ENCODE data around the gene HOXB8. TPM values are rescaled to one million over a fixed set of nuclear protein-coding genes. Genes with fewer than 3 reads are reported as not detected.

Gene HOXB8
- total RNA-seq, 1 experiment from 2014 or later = 45.9 TPM

DNA sequence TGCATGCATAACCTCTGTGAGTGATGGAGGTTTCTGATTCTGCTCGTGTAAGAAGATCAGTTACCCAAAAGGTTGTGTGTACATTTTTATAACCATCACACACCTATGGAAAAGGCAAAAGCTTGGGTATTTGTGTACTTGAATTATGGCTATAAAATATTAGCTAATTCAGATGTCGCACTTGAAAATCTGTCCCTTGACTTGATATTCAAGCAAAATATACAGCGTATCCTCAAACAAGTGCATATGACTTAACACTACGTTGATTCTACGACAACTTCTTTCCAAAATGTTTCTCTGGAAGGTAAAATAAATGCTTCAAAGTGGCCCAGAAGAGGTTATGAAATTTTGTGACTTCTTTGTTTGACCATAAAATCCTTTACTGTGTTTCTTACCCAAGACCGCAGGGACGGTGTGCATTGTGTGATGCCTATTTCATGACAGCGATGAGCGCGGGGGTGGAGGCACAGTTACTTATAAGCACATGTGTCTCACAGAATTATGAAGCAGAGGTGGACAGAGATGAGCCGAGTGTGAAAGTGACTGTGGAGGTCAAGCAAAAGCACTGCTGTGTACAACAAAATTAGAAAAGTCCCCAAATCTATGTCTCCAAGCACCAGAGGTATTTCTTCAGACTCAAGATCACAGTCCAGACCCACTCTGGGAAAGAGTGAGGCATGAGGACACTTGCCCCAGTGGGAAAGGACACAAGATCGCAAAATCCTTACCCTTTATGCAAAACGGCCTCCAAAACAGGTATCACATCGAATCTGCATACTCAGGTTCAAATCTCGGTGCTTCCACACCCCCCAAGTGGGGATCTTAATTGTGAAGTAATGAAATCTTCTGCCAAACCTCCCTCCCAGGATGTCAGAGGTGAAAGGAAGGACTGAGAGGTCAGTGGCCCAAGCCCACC, 15.2 kb upstream of the HOXB8 start:
- Histone ChIP-seq H3K9me3 (ENCODE audit: control insufficient read depth, insufficient read depth, low read depth, low read length) (no peaks in the 10 kb centered on the region), H3K36me3 (ENCODE audit: control insufficient read depth, insufficient read depth, low read length) (0 out of 2 replicates have a peak, but pooled peaks cover 4% of the 10 kb centered on the region), H3K4me3 (ENCODE audit: low read depth in 2 of 2, low read length in 2 of 2) (no peak overlapping the region), H3K27me3 (ENCODE audit: control insufficient read depth, insufficient read depth, low read length) (no peaks in the 10 kb centered on the region), H3K27ac (ENCODE audit: low read length) (no peak overlapping the region), H3K4me1 (ENCODE audit: control insufficient read depth, insufficient read depth, low read length) (peaks cover 34% of the 10 kb centered on the region)
- intact Hi-C loops (cut with micrococcal nuclease; ENCODE audit: unreplicated experiment) (no loop called here), in situ Hi-C loops (cut with HindIII; ENCODE audit: low pct_unique_long_range_greater_than_20kb, low sequenced_read_pairs) (no loop called here)
- ChIA-PET POLR2A (no interaction called here), CTCF (no interaction called here)
- BruUV-seq (replicated peaks) = no TSS peak
- TF ChIP-seq SIN3A (IDR thresholded peaks at IDR 0.05; ENCODE audit: borderline replicate concordance, insufficient read depth, low read depth, low read length) = no peak
- TF ChIP-seq, protein P1, sequence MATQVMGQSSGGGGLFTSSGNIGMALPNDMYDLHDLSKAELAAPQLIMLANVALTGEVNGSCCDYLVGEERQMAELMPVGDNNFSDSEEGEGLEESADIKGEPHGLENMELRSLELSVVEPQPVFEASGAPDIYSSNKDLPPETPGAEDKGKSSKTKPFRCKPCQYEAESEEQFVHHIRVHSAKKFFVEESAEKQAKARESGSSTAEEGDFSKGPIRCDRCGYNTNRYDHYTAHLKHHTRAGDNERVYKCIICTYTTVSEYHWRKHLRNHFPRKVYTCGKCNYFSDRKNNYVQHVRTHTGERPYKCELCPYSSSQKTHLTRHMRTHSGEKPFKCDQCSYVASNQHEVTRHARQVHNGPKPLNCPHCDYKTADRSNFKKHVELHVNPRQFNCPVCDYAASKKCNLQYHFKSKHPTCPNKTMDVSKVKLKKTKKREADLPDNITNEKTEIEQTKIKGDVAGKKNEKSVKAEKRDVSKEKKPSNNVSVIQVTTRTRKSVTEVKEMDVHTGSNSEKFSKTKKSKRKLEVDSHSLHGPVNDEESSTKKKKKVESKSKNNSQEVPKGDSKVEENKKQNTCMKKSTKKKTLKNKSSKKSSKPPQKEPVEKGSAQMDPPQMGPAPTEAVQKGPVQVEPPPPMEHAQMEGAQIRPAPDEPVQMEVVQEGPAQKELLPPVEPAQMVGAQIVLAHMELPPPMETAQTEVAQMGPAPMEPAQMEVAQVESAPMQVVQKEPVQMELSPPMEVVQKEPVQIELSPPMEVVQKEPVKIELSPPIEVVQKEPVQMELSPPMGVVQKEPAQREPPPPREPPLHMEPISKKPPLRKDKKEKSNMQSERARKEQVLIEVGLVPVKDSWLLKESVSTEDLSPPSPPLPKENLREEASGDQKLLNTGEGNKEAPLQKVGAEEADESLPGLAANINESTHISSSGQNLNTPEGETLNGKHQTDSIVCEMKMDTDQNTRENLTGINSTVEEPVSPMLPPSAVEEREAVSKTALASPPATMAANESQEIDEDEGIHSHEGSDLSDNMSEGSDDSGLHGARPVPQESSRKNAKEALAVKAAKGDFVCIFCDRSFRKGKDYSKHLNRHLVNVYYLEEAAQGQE (IDR thresholded peaks at IDR 0.05; ENCODE audit: insufficient read depth in 1 of 2, low read depth in 2 of 2, low read length in 1 of 2) = no peak
- TF ChIP-seq POLR2AphosphoS5 (IDR thresholded peaks at IDR 0.05; ENCODE audit: low read depth, low read length) = no peak; the same call in 1 of the 2 replicates
- TF ChIP-seq TCF7L2 (IDR thresholded peaks at IDR 0.05; ENCODE audit: low read depth, low read length) = no peak
- TF ChIP-seq, protein P2, sequence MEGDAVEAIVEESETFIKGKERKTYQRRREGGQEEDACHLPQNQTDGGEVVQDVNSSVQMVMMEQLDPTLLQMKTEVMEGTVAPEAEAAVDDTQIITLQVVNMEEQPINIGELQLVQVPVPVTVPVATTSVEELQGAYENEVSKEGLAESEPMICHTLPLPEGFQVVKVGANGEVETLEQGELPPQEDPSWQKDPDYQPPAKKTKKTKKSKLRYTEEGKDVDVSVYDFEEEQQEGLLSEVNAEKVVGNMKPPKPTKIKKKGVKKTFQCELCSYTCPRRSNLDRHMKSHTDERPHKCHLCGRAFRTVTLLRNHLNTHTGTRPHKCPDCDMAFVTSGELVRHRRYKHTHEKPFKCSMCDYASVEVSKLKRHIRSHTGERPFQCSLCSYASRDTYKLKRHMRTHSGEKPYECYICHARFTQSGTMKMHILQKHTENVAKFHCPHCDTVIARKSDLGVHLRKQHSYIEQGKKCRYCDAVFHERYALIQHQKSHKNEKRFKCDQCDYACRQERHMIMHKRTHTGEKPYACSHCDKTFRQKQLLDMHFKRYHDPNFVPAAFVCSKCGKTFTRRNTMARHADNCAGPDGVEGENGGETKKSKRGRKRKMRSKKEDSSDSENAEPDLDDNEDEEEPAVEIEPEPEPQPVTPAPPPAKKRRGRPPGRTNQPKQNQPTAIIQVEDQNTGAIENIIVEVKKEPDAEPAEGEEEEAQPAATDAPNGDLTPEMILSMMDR (IDR thresholded peaks at IDR 0.05) = no peak
- ATAC-seq (no peak), DNase-seq (ENCODE audit: low read depth, low spot score) (no peak)

DNA sequence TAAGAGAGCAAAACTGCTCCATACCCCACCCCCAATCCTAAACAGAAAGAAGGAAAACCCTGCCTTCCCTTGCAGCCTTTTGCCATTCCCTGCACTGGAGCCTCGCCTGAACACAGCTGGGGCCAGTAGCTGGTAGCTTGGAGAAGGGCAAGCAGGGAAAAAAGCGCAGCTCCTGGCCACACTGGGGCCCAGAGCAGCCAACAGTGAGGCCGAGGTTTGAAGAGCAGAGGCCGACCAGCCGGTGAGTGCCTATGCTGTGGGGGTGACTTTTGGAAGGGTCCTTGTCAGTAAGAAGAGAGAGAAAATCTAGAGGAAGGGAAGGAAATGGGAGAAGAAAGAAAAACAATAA, 14.3 kb upstream of the HOXB8 start:
- intact Hi-C loops (cut with micrococcal nuclease; ENCODE audit: unreplicated experiment) (no loop called here), in situ Hi-C loops (cut with HindIII; ENCODE audit: low pct_unique_long_range_greater_than_20kb, low sequenced_read_pairs) (no loop called here)
- DNase-seq (ENCODE audit: low read depth, low spot score) = no peak

More for the DNA sequence above, 14.3 kb upstream of the HOXB8 start:
- Histone ChIP-seq H3K27ac (ENCODE audit: low read length) (peak overlapping the region; percentile 57; the same call in 1 of the 2 replicates), H3K27me3 (ENCODE audit: control insufficient read depth, insufficient read depth, low read length) (no peaks in the 10 kb centered on the region), H3K4me3 (ENCODE audit: low read depth in 2 of 2, low read length in 2 of 2) (no peak overlapping the region), H3K36me3 (ENCODE audit: control insufficient read depth, insufficient read depth, low read length) (0 out of 2 replicates have a peak, but pooled peaks cover 3% of the 10 kb centered on the region), H3K9me3 (ENCODE audit: control insufficient read depth, insufficient read depth, low read depth, low read length) (no peaks in the 10 kb centered on the region), H3K4me1 (ENCODE audit: control insufficient read depth, insufficient read depth, low read length) (peaks cover 36% of the 10 kb centered on the region)
- no TSS peak for BruUV-seq (replicated peaks)
- ATAC-seq = no peak
- ChIA-PET POLR2A (no interaction called here), CTCF (no interaction called here)
- TF ChIP-seq, protein P1 (IDR thresholded peaks at IDR 0.05; ENCODE audit: insufficient read depth in 1 of 2, low read depth in 2 of 2, low read length in 1 of 2) = no peak
- TF ChIP-seq POLR2AphosphoS5 (IDR thresholded peaks at IDR 0.05; ENCODE audit: low read depth, low read length) (no peak), SIN3A (IDR thresholded peaks at IDR 0.05; ENCODE audit: borderline replicate concordance, insufficient read depth, low read depth, low read length) (no peak)
- TF ChIP-seq, protein P2 (IDR thresholded peaks at IDR 0.05) = no peak
